MCF 10A (cell line): ENCODE data around the gene DNAJB13. TPM values are rescaled to one million over a fixed set of nuclear protein-coding genes. Genes with fewer than 3 reads are reported as not detected.

ENCODE experiments used
- BruUV-seq: library from RNA; stranded (reverse); fragments of 400-500 nt; replicated peaks from 2 replicates; lab custom pipeline; 2021; lab: Mats Ljungman, UMichigan
- CTCF ChIA-PET: fragments of 300-600 bp; sonication (Branson Sonifier 250); formaldehyde crosslinking; extraction: SDS; loops from one replicate; lab custom pipeline; 2021; ENCODE audit warnings: antibody characterized with exemption, inconsistent platforms; lab: Yijun Ruan, JAX
- POLR2A ChIA-PET: fragments of 300-600, 350-650 bp; sonication (Branson Sonifier 250); formaldehyde crosslinking; extraction: SDS; loops from one replicate; lab custom pipeline; 2020; ENCODE audit warnings: antibody characterized with exemption, inconsistent platforms; lab: Yijun Ruan, JAX
- DNase-seq: peaks from one replicate; pipeline ENCODE4 v3.0.0-alpha.2; 2018; ENCODE audit not compliant: unreplicated experiment
- H3K27ac Mint-ChIP-seq: one replicate; pipeline ENCODE4 v1.8.0; 2022; ENCODE audit warnings: mild to moderate bottlenecking, low read depth, mixed read lengths; ENCODE audit not compliant: unreplicated experiment
- H3K27me3 Mint-ChIP-seq: one replicate; pipeline ENCODE4 v1.8.0; 2022; ENCODE audit warnings: mixed read lengths; ENCODE audit not compliant: insufficient read depth, unreplicated experiment
- H3K36me3 Mint-ChIP-seq: one replicate; pipeline ENCODE4 v1.8.0; 2022; ENCODE audit warnings: mild to moderate bottlenecking, moderate library complexity, mixed read lengths; ENCODE audit not compliant: insufficient read depth, unreplicated experiment
- H3K4me1 Mint-ChIP-seq: one replicate; pipeline ENCODE4 v1.8.0; 2022; ENCODE audit warnings: mixed read lengths; ENCODE audit not compliant: insufficient read depth, unreplicated experiment
- H3K4me3 Mint-ChIP-seq: one replicate; pipeline ENCODE4 v1.8.0; 2022; ENCODE audit warnings: mild to moderate bottlenecking, moderate library complexity, mixed read lengths; ENCODE audit not compliant: unreplicated experiment
- H3K9me3 Mint-ChIP-seq: one replicate; pipeline ENCODE4 v1.8.0; 2022; ENCODE audit warnings: mixed read lengths; ENCODE audit not compliant: unreplicated experiment
- CTCF ChIP-seq: fragments of 200-600 bp; IDR thresholded peaks from one replicate; pipeline ENCODE4 v1.8.0; 2022; ENCODE audit warnings: antibody characterized with exemption, mild to moderate bottlenecking; ENCODE audit not compliant: unreplicated experiment
- intact Hi-C: fragments of 100-400 bp; cut with micrococcal nuclease; formaldehyde crosslinking; loops from 2 replicates; pipeline ENCODE4 v1.14.1; 2022
- total RNA-seq: library from RNA; stranded (reverse); gene quantifications from 2 replicates; pipeline ENCODE4 v1.2.3, GENCODE V29; 2022

DNAJB13 gene
- total RNA-seq, 1 experiment from 2014 or later: 0.30 TPM

DNA sequence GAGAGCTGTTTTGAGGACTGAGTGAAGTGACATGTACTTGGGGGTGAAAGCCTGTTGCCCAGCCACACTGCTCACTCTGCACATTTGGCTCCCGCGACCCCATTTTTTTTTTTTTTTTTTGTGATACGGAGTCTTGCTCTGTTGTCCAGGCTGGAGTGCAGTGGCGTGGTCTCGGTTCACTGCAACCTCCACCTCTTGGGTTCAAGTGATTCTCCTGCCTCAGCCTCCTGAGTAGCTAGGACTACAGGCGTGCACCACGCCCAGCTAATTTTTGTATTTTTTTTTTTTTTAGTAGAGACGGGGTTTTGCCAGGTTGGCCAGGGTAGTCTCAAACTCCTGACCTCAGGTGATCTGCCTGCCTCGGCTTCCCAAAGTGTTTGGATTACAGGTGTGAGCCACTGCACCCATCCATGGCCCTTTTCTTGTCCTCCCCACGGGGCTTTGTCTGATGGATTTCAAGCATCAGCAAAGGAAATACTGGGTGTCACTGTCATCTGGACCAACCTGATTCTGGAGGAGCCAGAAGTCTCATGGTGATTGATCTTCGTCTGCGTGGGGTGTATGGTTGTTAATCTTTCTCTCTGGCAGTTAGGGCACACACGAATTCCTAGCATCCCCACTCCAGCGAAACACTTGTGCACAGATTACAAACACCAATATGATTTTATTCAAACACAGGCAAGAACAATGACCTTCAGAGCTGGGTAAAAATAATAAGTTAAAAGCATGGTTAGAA, 61.4 kb downstream of the DNAJB13 start:
- CTCF ChIA-PET: interaction anchor here (0.5 to 0.7 kb wide), 3 partner anchors 32 to 1789 kb away, joined by 3 read pairs; no protein-coding TSS in a partner anchor
- Mint-ChIP-seq H3K36me3 (peaks cover 10% of the 10 kb centered on the region), H3K27ac (no peak overlapping the region), H3K4me3 (no peak overlapping the region), H3K4me1 (no peaks in the 10 kb centered on the region), H3K9me3 (no peaks in the 10 kb centered on the region), H3K27me3 (no peaks in the 10 kb centered on the region)
- no peak for DNase-seq
- POLR2A ChIA-PET: interaction anchor here (0.7 kb wide), 2 partner anchors 39 to 714 kb away, joined by 3 read pairs; no protein-coding TSS in a partner anchor
- no TSS peak for BruUV-seq
- no peak for TF ChIP-seq CTCF
- intact Hi-C loops: no loop called here

DNA sequence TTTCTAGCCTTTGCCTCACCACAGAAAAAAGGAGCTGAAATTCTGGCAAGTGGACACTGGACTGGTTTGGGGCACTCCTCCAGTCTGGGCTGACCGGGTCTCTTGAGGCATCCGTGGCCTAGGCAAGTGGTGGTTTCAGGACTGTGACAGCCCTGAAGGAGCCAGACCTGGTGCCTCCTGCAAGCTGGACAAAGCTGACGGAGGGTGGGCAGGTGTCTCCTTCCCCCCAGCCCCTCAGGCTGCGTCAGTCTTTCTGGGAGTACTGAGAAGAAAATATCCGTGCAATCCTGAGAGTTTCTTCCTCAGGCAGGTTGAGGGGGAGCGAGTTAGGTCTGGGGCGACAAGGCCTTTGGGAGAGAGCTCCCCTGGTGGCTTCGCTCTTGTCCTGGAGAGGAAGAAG, 62.3 kb downstream of the DNAJB13 start:
- intact Hi-C loops: no loop called here
- no TSS peak for BruUV-seq
- Mint-ChIP-seq H3K36me3 (peaks cover 11% of the 10 kb centered on the region), H3K27me3 (no peaks in the 10 kb centered on the region), H3K4me1 (no peaks in the 10 kb centered on the region), H3K9me3 (no peaks in the 10 kb centered on the region), H3K4me3 (no peak overlapping the region), H3K27ac (no peak overlapping the region)
- POLR2A ChIA-PET: interaction anchor here (1.4 kb wide), 1 partner anchor 9 kb away, joined by 3 read pairs; no protein-coding TSS in a partner anchor
- no peak for TF ChIP-seq CTCF
- no peak for DNase-seq
- CTCF ChIA-PET: interaction anchor here (0.5 to 0.6 kb wide), 4 partner anchors 22 to 1497 kb away, joined by 3 to 4 read pairs (median 3); no protein-coding TSS in a partner anchor

DNA sequence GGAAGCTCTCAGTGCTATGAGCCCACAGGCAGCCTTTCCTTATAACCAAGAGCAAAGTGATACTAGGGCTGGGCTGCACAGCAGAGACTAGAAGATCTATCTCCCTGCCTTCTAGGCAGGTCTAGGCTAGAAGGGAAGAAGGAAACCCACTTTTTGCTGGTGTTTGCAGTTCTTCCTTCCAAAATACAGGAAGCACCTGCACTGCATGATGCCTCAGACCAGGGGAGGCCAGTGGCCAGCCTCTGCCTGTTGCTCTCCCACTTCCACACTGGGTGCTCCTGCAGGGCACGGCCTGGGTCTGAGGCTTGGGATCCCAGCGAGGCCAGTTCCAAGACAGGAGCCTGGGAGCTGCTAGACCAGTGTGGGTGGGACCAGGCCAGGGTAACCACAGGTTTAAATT, 64.1 kb downstream of the DNAJB13 start:
- Mint-ChIP-seq H3K36me3 (peaks cover 11% of the 10 kb centered on the region), H3K9me3 (no peaks in the 10 kb centered on the region), H3K4me3 (no peak overlapping the region), H3K27me3 (no peaks in the 10 kb centered on the region), H3K4me1 (no peaks in the 10 kb centered on the region), H3K27ac (no peak overlapping the region)
- intact Hi-C loops: no loop called here
- ChIA-PET CTCF (interaction anchor here (1.3 kb wide), 1 partner anchor 51 kb away, joined by 7 read pairs; no protein-coding TSS in a partner anchor), POLR2A (no interaction called here)
- no peak for TF ChIP-seq CTCF
- no TSS peak for BruUV-seq
- DNase-seq: no peak

DNA sequence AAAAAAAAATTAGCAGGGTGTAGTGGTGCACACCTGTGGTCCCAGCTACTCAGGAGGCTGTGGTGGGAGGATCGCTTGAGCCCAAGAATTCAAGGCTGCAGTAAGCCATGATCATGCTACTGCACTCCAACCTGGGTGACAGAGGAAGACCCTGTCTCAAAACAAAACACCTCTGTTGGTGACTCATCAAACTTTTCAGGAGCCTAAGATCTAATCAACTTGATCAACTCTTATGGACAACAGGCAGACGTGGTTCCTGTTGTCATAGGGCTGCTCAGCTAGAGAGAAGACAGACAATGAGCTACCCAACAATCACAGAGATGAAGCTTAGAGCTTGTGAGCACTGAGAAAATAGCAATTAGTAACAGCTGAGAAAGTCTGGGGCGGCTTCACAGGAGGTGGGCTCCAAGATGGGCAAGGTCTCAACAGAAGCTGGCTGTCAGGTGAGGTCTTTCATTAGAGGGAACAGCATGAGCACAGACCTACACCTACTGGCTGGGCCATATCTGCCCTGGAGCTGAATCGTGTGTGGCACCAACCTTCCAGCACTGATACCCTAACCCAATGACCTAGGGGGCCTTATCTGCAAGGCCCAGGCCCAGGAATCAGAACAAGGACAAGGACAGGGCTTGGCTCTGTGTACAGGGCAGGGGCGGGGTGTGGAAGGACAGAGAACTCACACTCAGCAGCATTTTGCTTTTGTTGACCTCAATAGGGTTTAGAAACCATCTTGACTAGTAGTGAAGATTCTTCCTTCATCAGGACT, 65.3 kb downstream of the DNAJB13 start:
- Mint-ChIP-seq H3K4me3 (no peak overlapping the region), H3K27me3 (no peaks in the 10 kb centered on the region), H3K27ac (no peak overlapping the region), H3K4me1 (no peaks in the 10 kb centered on the region), H3K36me3 (peaks cover 6% of the 10 kb centered on the region), H3K9me3 (no peaks in the 10 kb centered on the region)
- no peak for DNase-seq
- ChIA-PET POLR2A (no interaction called here), CTCF (interaction anchor here (0.6 to 1.3 kb wide), 3 partner anchors 52 to 1959 kb away, joined by 3 to 7 read pairs (median 3); no protein-coding TSS in a partner anchor)
- no peak for TF ChIP-seq CTCF
- intact Hi-C loops: no loop called here
- no TSS peak for BruUV-seq
